Trophoblast cell (in vitro differentiated cells and primary cell): ENCODE measurements around the gene MTFR2.

Experiments
- DNase-seq, 2 donors: peaks; one replicate each; pipeline ENCODE4 v3.0.0-alpha.2; 2016
- H2AFZ ChIP-seq: 2 replicates; pipeline ENCODE4 v1.6.1; 2013; ENCODE audit warnings: low read length, moderate library complexity, mild to moderate bottlenecking; ENCODE audit not compliant: insufficient read depth, poor library complexity
- H2AK5ac ChIP-seq: 2 replicates; pipeline ENCODE4 v1.6.1; 2013; ENCODE audit warnings: mild to moderate bottlenecking, low read length
- H2BK120ac ChIP-seq: 2 replicates; pipeline ENCODE4 v1.6.1; 2013; ENCODE audit warnings: low read length, mild to moderate bottlenecking, moderate library complexity; ENCODE audit not compliant: insufficient read depth, poor library complexity
- H2BK12ac ChIP-seq: 2 replicates; pipeline ENCODE4 v1.6.1; 2013; ENCODE audit warnings: mild to moderate bottlenecking, low read length, moderate library complexity
- H2BK5ac ChIP-seq: 2 replicates; pipeline ENCODE4 v1.6.1; 2013; ENCODE audit warnings: low read length, low read depth, moderate library complexity, mild to moderate bottlenecking; ENCODE audit not compliant: poor library complexity
- H3K14ac ChIP-seq: 2 replicates; pipeline ENCODE4 v1.6.1; 2013; ENCODE audit warnings: mild to moderate bottlenecking, low read length
- H3K18ac ChIP-seq: 2 replicates; pipeline ENCODE4 v1.6.1; 2013; ENCODE audit warnings: mild to moderate bottlenecking, low read length
- H3K23ac ChIP-seq: 2 replicates; pipeline ENCODE4 v1.6.1; 2013; ENCODE audit warnings: low read length
- H3K27ac ChIP-seq: 2 replicates; pipeline ENCODE4 v1.5.1; 2013; ENCODE audit warnings: low read depth, mild to moderate bottlenecking, inconsistent platforms, low read length, moderate library complexity
- H3K27me3 ChIP-seq: 2 replicates; pipeline ENCODE4 v1.6.1; 2013; ENCODE audit warnings: inconsistent platforms, mild to moderate bottlenecking, low read length, moderate library complexity; ENCODE audit not compliant: insufficient read depth
- H3K36me3 ChIP-seq, 2 experiments: 1 replicate in 1 of 2; 2 replicates in 1 of 2; pipeline ENCODE4 v1.6.1; 2013; ENCODE audit warnings: low read length in 2 of 2, mild to moderate bottlenecking in 2 of 2, moderate library complexity in 1 of 2; ENCODE audit not compliant: insufficient read depth in 2 of 2, control insufficient read depth in 1 of 2
- H3K4ac ChIP-seq: 2 replicates; pipeline ENCODE4 v1.6.1; 2013; ENCODE audit warnings: low read depth, mild to moderate bottlenecking, low read length, moderate library complexity
- H3K4me1 ChIP-seq, 2 experiments: 1 replicate in 1 of 2; 2 replicates in 1 of 2; pipeline ENCODE4 v1.6.1; 2013; ENCODE audit warnings: low read length in 2 of 2, mild to moderate bottlenecking in 2 of 2, moderate library complexity in 1 of 2; ENCODE audit not compliant: insufficient read depth in 2 of 2, control insufficient read depth in 1 of 2
- H3K4me2 ChIP-seq: 2 replicates; pipeline ENCODE4 v1.6.1; 2013; ENCODE audit warnings: inconsistent platforms, mild to moderate bottlenecking, low read length, moderate library complexity
- H3K4me3 ChIP-seq: 2 replicates; pipeline ENCODE4 v1.5.1; 2013; ENCODE audit warnings: mild to moderate bottlenecking, low read depth, low read length, inconsistent platforms
- H3K79me1 ChIP-seq: one replicate; pipeline ENCODE4 v1.6.1; 2013; ENCODE audit warnings: low read length
- H3K79me2 ChIP-seq: 2 replicates; pipeline ENCODE4 v1.6.1; 2013; ENCODE audit warnings: low read length, mild to moderate bottlenecking; ENCODE audit not compliant: control insufficient read depth, insufficient read depth, poor library complexity
- H3K9ac ChIP-seq: 2 replicates; pipeline ENCODE4 v1.6.1; 2013; ENCODE audit warnings: mild to moderate bottlenecking, low read length
- H3K9me3 ChIP-seq: 2 replicates; pipeline ENCODE4 v1.6.1; 2013; ENCODE audit warnings: low read depth, mild to moderate bottlenecking, control low read depth, inconsistent platforms, low read length; ENCODE audit not compliant: insufficient read depth
- H4K12ac ChIP-seq: 2 replicates; pipeline ENCODE4 v1.6.1; 2013; ENCODE audit warnings: low read depth, mild to moderate bottlenecking, low read length, moderate library complexity
- H4K8ac ChIP-seq: 2 replicates; pipeline ENCODE4 v1.6.1; 2013; ENCODE audit warnings: low read depth, mild to moderate bottlenecking, low read length, moderate library complexity
- H4K91ac ChIP-seq: one replicate; pipeline ENCODE4 v1.6.1; 2013; ENCODE audit warnings: low read depth, mild to moderate bottlenecking, low read length, moderate library complexity
- WGBS: extraction: QIAGEN DNeasy Blood & Tissue Kit; methylation state at CpG from one replicate; pipeline ENCODE4 v1.1.7; 2013; ENCODE audit warnings: missing lambda C conversion rate; ENCODE audit not compliant: insufficient read length, insufficient coverage; ENCODE audit errors: extremely low coverage; 5-methylcytosine and 5-hydroxymethylcytosine counted together

MTFR2 gene

GRCh38 chr6:136250686-136251008, 536 bp upstream of the MTFR2 start:
- Histone ChIP-seq H2AK5ac (no peak overlapping the region), H3K27me3 (no peaks in the 10 kb centered on the region), H2AFZ (no peak overlapping the region), H4K12ac (no peak overlapping the region), H3K79me1 (no peaks in the 10 kb centered on the region), H3K14ac (no peak overlapping the region), H2BK120ac (no peak overlapping the region), H3K36me3 (no peaks in the 10 kb centered on the region), H3K4me3 (peak overlapping the region; percentile 66), H3K4me2 (peak overlapping the region; percentile 77), H3K4me1 (peaks cover 0 to 3% of the 10 kb centered on the region in 2 experiments), H2BK5ac (no peak overlapping the region), H3K23ac (no peak overlapping the region), H2BK12ac (no peak overlapping the region), H3K9me3 (no peaks in the 10 kb centered on the region), H4K91ac (no peak overlapping the region), H3K18ac (no peak overlapping the region), H3K4ac (no peak overlapping the region), H3K27ac (no peak overlapping the region), H4K8ac (peak overlapping the region; percentile 44), H3K9ac (no peak overlapping the region), H3K79me2 (no peaks in the 10 kb centered on the region)
- peak in 1 of 2 donors; percentile 41 for DNase-seq
- WGBS, result no CpG with 5 or more reads among the region's 8 CpGs

GRCh38 chr6:136249336-136249735, 775 bp downstream of the MTFR2 start:
- no peak overlapping the region for H3K9ac ChIP-seq
- H3K18ac ChIP-seq, result no peak overlapping the region
- H2BK5ac ChIP-seq, result no peak overlapping the region
- no peak overlapping the region for H2BK12ac ChIP-seq
- no peak overlapping the region for H3K4ac ChIP-seq
- peak overlapping the region; percentile 89 for H3K4me3 ChIP-seq
- no peaks in the 10 kb centered on the region for H3K27me3 ChIP-seq
- no CpG with 5 or more reads among the region's 6 CpGs for WGBS
- H3K27ac ChIP-seq, result no peak overlapping the region
- no peaks in the 10 kb centered on the region for H3K79me1 ChIP-seq
- H3K23ac ChIP-seq, result no peak overlapping the region
- H4K12ac ChIP-seq, result no peak overlapping the region
- H3K4me2 ChIP-seq, result peak overlapping the region; percentile 54
- DNase-seq, result no peak
- H4K91ac ChIP-seq, result no peak overlapping the region
- peak overlapping the region; percentile 26 for H4K8ac ChIP-seq
- H2AFZ ChIP-seq, result no peak overlapping the region
- H3K4me1 ChIP-seq, result peaks cover 0 to 3% of the 10 kb centered on the region in 2 experiments
- no peak overlapping the region for H2BK120ac ChIP-seq
- H3K14ac ChIP-seq, result no peak overlapping the region
- H3K79me2 ChIP-seq, result no peaks in the 10 kb centered on the region
- H2AK5ac ChIP-seq, result no peak overlapping the region
- H3K36me3 ChIP-seq, result no peaks in the 10 kb centered on the region
- H3K9me3 ChIP-seq, result no peaks in the 10 kb centered on the region

- Histone ChIP-seq H3K14ac (no peak overlapping the region), H3K4me3 (no peak overlapping the region), H3K9ac (no peak overlapping the region), H4K91ac (no peak overlapping the region), H3K4me2 (no peak overlapping the region), H3K4ac (no peak overlapping the region), H3K79me2 (no peaks in the 10 kb centered on the region), H2BK5ac (no peak overlapping the region), H4K12ac (no peak overlapping the region), H2BK12ac (no peak overlapping the region), H3K9me3 (no peaks in the 10 kb centered on the region), H2BK120ac (no peak overlapping the region), H3K18ac (no peak overlapping the region), H3K27ac (no peak overlapping the region), H3K27me3 (no peaks in the 10 kb centered on the region), H3K79me1 (no peaks in the 10 kb centered on the region), H2AK5ac (no peak overlapping the region), H4K8ac (no peak overlapping the region), H3K36me3 (peaks cover 4 to 5% of the 10 kb centered on the region in 2 experiments), H3K23ac (no peak overlapping the region), H3K4me1 (no peaks in the 10 kb centered on the region), H2AFZ (no peak overlapping the region)
- no CpG with 5 or more reads among the region's 5 CpGs for WGBS
- DNase-seq, result peak; percentile 47 to 81
Measured at GRCh38 chr6:136244061-136244616, 6.0 kb downstream of the MTFR2 start.

- no peak overlapping the region for H3K14ac ChIP-seq
- H3K9ac ChIP-seq, result no peak overlapping the region
- no peak overlapping the region for H2AFZ ChIP-seq
- H3K79me1 ChIP-seq, result no peaks in the 10 kb centered on the region
- DNase-seq, result no peak
- no peaks in the 10 kb centered on the region for H3K4me1 ChIP-seq
- no peak overlapping the region for H4K91ac ChIP-seq
- H2BK120ac ChIP-seq, result no peak overlapping the region
- H3K9me3 ChIP-seq, result no peaks in the 10 kb centered on the region
- H3K4ac ChIP-seq, result no peak overlapping the region
- H3K4me3 ChIP-seq, result no peak overlapping the region
- no peak overlapping the region for H3K18ac ChIP-seq
- H4K8ac ChIP-seq, result no peak overlapping the region
- H2BK12ac ChIP-seq, result no peak overlapping the region
- WGBS, result no CpG with 5 or more reads among the region's 9 CpGs
- H3K27me3 ChIP-seq, result no peaks in the 10 kb centered on the region
- peaks cover 2 to 8% of the 10 kb centered on the region in 2 experiments for H3K36me3 ChIP-seq
- H2AK5ac ChIP-seq, result no peak overlapping the region
- H3K4me2 ChIP-seq, result no peak overlapping the region
- no peak overlapping the region for H3K27ac ChIP-seq
- no peaks in the 10 kb centered on the region for H3K79me2 ChIP-seq
- no peak overlapping the region for H4K12ac ChIP-seq
- no peak overlapping the region for H3K23ac ChIP-seq
- H2BK5ac ChIP-seq, result no peak overlapping the region
Measured at GRCh38 chr6:136236466-136237293, 13.4 kb downstream of the MTFR2 start.
